ENCODE measurements around the gene AGPAT4.

Gene AGPAT4

DNA sequence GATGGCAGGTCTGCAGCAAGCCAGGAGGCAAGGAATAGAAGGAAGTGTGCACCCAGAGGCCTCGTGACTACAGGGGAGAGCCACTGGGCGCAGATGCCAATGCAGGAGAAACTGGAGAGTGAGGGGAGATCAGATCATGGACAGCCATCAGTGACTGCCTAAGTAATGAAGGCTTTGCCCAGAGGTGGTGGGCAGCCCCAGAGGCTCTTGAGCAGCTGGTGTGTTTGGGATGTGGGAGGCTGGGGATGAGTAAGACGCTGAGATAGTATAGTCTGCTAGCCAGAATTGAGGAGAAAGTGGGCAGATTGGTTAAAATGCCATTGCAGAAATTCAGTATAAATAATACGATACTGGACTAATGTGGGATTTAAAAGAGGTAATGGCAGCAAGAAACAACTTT lies 170.4 kb downstream of the AGPAT4 start:
- Mint-ChIP-seq H3K9me3 (no peaks in the 10 kb centered on the region), H3K27me3 (no peaks in the 10 kb centered on the region), H3K36me3 (peaks cover 40% of the 10 kb centered on the region), H3K4me3 (no peak overlapping the region), H3K27ac (peak overlapping the region; percentile 43), H3K4me1 (no peaks in the 10 kb centered on the region)
- no peak for ATAC-seq (ENCODE audit: low read depth)
- no peak for DNase-seq (ENCODE audit: low spot score in 2 of 2)

DNA sequence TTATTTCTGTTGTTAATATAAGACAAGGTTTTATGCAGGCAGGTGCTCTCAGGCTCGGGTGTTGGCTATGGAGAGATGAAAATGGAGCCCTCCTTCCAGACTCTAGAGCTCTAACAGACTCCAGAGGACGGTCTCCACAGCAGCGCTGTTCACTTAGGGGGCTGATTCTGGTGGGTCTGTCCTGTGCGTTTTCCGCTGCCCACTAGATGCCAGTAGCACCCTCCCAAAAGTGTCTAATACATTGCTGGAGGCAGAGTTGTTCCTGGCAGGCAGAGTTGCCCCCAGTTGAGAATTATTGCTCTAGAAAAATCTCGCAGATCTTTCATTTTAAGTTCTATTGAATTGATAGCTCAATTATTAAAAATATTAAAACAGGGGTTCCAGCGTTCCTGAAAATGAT lies 172.3 kb downstream of the AGPAT4 start:
- ATAC-seq (ENCODE audit: low read depth) (no peak), DNase-seq (ENCODE audit: low spot score in 2 of 2) (no peak)
- no peak overlapping the region for H3K27ac Mint-ChIP-seq
- H3K4me1 Mint-ChIP-seq: no peaks in the 10 kb centered on the region
- no peak overlapping the region for H3K4me3 Mint-ChIP-seq
- H3K9me3 Mint-ChIP-seq: no peaks in the 10 kb centered on the region
- peaks cover 37% of the 10 kb centered on the region for H3K36me3 Mint-ChIP-seq
- H3K27me3 Mint-ChIP-seq: no peaks in the 10 kb centered on the region

- Mint-ChIP-seq H3K4me3 (no peak overlapping the region), H3K9me3 (no peaks in the 10 kb centered on the region), H3K4me1 (no peaks in the 10 kb centered on the region), H3K36me3 (peaks cover 36% of the 10 kb centered on the region), H3K27ac (no peak overlapping the region), H3K27me3 (no peaks in the 10 kb centered on the region)
- DNase-seq (ENCODE audit: low spot score in 2 of 2): no peak
- no peak for ATAC-seq (ENCODE audit: low read depth)
These were observed 173.8 kb downstream of the AGPAT4 start for GRCh38 chr6:161100072-161100471.

DNA sequence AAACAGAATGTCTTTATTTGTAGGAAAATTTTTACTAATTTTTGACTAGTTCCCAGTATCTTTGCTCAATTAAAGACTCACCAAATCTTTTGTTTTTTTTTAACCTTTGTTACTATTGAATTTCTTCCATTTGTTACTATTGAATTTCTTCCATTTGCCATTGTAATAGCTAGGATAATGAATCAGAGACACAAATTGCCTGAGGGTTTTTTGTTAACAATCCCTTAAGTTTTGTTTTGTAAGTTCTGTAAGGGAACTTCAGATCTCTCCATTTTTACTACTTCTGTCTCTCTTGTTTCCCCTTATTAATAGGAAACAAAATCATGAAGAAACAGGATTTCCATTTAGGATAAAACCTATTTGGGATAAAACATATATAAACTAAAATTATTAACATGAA lies 177.9 kb downstream of the AGPAT4 start:
- no peak for DNase-seq (ENCODE audit: low spot score in 2 of 2)
- no peaks in the 10 kb centered on the region for H3K27me3 Mint-ChIP-seq
- ATAC-seq (ENCODE audit: low read depth): no peak
- no peaks in the 10 kb centered on the region for H3K9me3 Mint-ChIP-seq
- H3K36me3 Mint-ChIP-seq: peaks cover 40% of the 10 kb centered on the region
- no peak overlapping the region for H3K27ac Mint-ChIP-seq
- no peak overlapping the region for H3K4me3 Mint-ChIP-seq
- no peaks in the 10 kb centered on the region for H3K4me1 Mint-ChIP-seq

DNA sequence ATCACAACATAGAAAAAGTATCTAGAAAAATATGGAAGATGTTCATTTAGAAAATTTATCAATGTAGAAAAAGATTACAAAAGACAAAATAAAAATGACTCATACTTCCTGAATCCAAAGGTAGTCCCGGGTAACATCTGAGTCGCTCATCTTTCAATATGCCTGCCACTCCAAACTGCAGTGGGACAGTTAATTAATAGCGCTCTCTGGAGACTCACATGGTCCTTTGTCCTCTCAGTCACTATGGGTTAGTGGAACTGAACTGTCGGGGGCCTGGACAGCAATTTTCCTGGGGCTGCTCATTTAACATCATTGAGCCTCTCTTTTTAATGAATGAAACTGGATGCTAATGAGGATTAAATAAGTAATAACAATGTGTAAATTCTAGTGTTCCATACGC lies 178.9 kb downstream of the AGPAT4 start:
- H3K4me3 Mint-ChIP-seq: no peak overlapping the region
- H3K27ac Mint-ChIP-seq: no peak overlapping the region
- no peak for DNase-seq (ENCODE audit: low spot score in 2 of 2)
- H3K4me1 Mint-ChIP-seq: no peaks in the 10 kb centered on the region
- H3K36me3 Mint-ChIP-seq: peaks cover 46% of the 10 kb centered on the region
- H3K9me3 Mint-ChIP-seq: no peaks in the 10 kb centered on the region
- ATAC-seq (ENCODE audit: low read depth): no peak
- H3K27me3 Mint-ChIP-seq: no peaks in the 10 kb centered on the region

DNA sequence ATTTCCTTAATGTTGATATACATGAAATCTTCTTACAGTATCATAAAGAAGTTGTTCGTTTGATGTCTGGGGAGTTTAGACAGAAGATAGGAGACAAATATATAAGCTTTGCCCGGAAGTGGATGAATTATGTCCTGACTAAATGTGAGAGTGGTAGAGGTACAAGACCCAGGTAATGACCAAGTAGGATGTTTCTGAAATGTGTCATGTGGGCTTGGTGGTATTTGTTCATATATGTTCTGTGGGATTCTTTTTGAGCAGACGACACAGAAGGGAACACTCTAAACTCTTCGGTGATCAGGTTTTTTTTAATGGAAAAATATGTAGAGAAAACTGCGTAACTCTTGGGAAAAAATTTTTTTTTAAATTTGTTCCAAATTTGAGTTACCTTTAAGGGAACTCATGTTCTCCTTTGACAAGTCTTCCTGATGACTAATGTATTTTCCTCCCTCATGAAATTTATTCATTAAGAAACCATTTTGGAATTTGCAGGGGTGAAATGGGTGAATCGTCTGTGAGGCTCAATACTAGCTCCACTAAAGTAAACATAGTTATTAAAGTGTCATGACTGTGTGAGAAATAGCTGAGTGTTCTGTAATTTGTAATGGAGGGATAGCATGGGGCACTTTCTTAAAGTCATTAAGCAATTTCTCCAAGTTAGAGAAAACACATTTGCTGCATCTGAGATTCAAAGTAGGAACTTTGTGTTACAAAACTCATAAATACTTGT lies 181.7 kb downstream of the AGPAT4 start:
- Mint-ChIP-seq H3K4me3 (no peak overlapping the region), H3K27ac (peak overlapping the region; percentile 36)
- DNase-seq (ENCODE audit: low spot score in 2 of 2): no peak

DNA sequence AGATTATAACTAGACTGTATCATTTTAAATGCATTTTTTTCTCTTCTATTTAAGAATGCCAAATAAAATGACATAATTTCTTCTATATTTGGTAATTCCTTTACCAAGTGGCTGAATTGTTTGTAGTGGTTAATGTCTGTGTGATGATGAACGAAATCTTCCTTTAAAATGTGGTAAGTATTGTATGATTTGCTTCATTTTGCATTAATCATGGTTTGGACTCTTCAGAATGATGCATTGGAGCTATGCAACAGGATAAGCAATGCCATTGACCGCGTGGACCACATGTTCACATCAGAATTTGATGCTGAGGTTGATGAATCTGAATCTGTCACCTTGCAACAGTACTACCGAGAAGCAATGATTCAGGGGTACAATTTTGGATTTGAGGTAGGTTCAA lies 182.7 kb downstream of the AGPAT4 start:
- Mint-ChIP-seq H3K4me3 (no peak overlapping the region), H3K27ac (no peak overlapping the region), H3K4me1 (no peaks in the 10 kb centered on the region), H3K36me3 (peaks cover 46% of the 10 kb centered on the region), H3K9me3 (no peaks in the 10 kb centered on the region), H3K27me3 (no peaks in the 10 kb centered on the region)
- DNase-seq (ENCODE audit: low spot score in 2 of 2) (no peak), ATAC-seq (ENCODE audit: low read depth) (no peak)

More for the DNA sequence above, 181.7 kb downstream of the AGPAT4 start:
- Mint-ChIP-seq H3K36me3 (peaks cover 49% of the 10 kb centered on the region), H3K4me1 (no peaks in the 10 kb centered on the region), H3K27me3 (no peaks in the 10 kb centered on the region), H3K9me3 (no peaks in the 10 kb centered on the region)
- ATAC-seq (ENCODE audit: low read depth): no peak

DNA sequence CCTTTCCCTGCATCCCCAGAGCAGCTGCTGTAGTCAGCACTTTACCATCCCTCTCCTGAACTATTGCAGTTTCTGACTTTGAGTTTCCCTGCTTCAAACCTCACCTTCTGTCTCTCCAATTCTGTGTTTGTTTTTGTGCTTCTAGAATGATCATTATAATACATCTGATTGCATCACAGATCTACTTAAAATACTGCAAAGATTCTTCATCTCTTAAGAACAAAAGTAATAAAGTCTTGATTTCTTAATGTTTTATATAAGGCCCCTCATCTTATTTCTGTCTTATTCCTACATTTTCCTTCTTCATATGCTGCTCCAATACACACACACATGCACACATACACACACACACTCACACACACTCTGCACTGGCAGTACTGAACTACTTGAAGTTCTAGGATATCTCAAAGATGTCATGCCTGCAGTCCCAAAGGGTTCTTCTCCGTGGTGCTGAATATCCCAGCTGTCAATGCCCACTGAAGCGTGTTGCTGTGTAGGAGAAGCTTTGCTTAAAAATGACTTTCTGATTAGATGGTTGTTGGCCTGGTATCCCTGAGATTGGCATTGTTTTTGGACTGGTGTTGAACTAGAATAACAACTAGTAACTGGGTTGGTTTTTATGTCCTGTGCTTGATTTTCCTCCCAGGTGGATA lies 185.1 kb downstream of the AGPAT4 start:
- no peak overlapping the region for H3K4me3 Mint-ChIP-seq
- no peak for ATAC-seq (ENCODE audit: low read depth)
- no peak overlapping the region for H3K27ac Mint-ChIP-seq
- no peaks in the 10 kb centered on the region for H3K4me1 Mint-ChIP-seq
- H3K9me3 Mint-ChIP-seq: no peaks in the 10 kb centered on the region
- no peak for DNase-seq (ENCODE audit: low spot score in 2 of 2)
- H3K27me3 Mint-ChIP-seq: no peaks in the 10 kb centered on the region
- H3K36me3 Mint-ChIP-seq: peaks cover 42% of the 10 kb centered on the region

- ATAC-seq (ENCODE audit: low read depth) (no peak), DNase-seq (ENCODE audit: low spot score in 2 of 2) (no peak)
- no peak overlapping the region for H3K4me3 Mint-ChIP-seq
- no peaks in the 10 kb centered on the region for H3K27me3 Mint-ChIP-seq
- H3K9me3 Mint-ChIP-seq: no peaks in the 10 kb centered on the region
- H3K4me1 Mint-ChIP-seq: no peaks in the 10 kb centered on the region
- no peak overlapping the region for H3K27ac Mint-ChIP-seq
- peaks cover 27% of the 10 kb centered on the region for H3K36me3 Mint-ChIP-seq
These were observed 188.6 kb downstream of the AGPAT4 start for GRCh38 chr6:161085246-161085645.

DNA sequence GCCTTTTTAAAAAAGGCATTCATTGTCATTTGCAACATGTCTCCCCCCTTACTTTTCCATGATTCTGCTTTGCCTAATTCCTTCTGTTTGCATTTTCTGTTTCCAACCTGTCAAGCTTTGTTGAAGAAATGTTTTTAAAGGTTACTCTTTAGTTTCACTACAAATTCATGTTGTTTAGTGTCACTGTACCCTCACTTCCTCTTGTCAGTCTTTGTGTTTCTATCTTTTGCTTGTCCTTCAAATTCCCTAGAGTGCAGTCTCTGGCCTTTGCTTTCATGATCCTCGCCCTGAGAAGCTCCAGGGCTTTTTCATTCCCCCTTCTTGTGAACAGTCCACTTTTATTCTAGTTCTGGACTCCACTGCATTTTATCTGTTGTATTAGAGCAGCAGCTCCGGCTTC lies 191.6 kb downstream of the AGPAT4 start:
- no peak overlapping the region for H3K4me3 Mint-ChIP-seq
- no peaks in the 10 kb centered on the region for H3K9me3 Mint-ChIP-seq
- H3K27ac Mint-ChIP-seq: no peak overlapping the region
- peaks cover 14% of the 10 kb centered on the region for H3K36me3 Mint-ChIP-seq
- DNase-seq (ENCODE audit: low spot score in 2 of 2): no peak
- ATAC-seq (ENCODE audit: low read depth): no peak
- H3K27me3 Mint-ChIP-seq: no peaks in the 10 kb centered on the region
- H3K4me1 Mint-ChIP-seq: no peaks in the 10 kb centered on the region

DNA sequence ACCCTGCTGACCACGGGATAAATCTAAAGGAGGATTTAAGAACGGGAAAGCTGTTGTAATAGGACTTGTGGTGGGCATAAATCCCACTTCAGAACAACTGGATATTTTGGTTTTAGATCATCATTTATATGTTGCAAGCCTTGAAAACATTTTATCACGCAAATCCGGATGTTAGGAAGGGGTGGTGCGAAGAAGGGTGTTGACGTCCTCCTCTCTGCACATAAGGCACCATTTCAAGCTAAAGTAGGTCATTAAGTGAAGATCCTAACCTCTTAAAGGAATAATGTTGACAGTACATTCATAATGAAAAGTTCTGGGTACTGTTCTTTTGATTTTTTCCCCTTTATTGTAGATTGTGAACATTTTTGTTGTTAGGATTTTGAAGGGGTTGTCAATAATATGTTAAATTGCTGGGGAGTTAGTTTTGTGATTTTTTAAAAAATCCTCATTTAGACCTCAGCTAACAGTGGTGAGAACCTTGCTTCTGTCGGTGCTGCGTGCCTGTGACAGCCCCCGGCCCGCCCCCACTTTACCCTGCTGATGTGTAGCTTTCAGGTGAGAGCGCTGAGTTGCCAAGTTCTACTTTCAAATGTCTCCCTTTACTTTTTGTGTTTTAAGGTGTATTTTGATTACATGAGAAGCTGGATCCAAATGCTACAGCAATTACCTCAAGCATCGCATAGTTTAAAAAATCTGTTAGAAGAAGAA lies 193.4 kb downstream of the AGPAT4 start:
- H3K4me1 Mint-ChIP-seq: no peaks in the 10 kb centered on the region
- no peak overlapping the region for H3K27ac Mint-ChIP-seq
- ATAC-seq (ENCODE audit: low read depth) (no peak), DNase-seq (ENCODE audit: low spot score in 2 of 2) (no peak)
- no peaks in the 10 kb centered on the region for H3K9me3 Mint-ChIP-seq
- no peaks in the 10 kb centered on the region for H3K27me3 Mint-ChIP-seq
- no peak overlapping the region for H3K4me3 Mint-ChIP-seq
- H3K36me3 Mint-ChIP-seq: peaks cover 12% of the 10 kb centered on the region
